HG03571 (cell line): ENCODE results near the gene PTPRK.

Experiments
- ATAC-seq: cut with Tn5 transposase; IDR thresholded peaks from one replicate; pipeline ENCODE4 v1.9.1; 2021; ENCODE audit not compliant: unreplicated experiment

Gene PTPRK

DNA sequence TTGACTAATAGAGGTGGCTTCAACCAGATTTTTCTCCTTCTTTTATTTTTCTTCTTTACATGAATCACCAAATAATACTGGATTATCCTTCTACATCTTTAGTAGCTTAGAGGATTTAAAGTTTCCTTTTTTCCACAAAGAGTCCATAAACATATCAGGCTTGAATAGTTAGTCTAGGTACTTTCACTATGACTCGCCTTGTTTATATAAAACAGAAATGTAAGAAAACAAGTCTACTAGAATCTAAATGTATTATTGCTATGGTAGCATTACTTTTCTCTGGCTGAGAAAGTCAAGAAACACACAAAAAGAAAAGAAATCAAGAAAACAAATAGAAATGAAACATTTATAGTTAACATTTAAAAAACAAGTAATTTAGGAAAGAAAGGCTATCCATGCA, 215.2 kb downstream of the PTPRK start:
- ATAC-seq = no peak

DNA sequence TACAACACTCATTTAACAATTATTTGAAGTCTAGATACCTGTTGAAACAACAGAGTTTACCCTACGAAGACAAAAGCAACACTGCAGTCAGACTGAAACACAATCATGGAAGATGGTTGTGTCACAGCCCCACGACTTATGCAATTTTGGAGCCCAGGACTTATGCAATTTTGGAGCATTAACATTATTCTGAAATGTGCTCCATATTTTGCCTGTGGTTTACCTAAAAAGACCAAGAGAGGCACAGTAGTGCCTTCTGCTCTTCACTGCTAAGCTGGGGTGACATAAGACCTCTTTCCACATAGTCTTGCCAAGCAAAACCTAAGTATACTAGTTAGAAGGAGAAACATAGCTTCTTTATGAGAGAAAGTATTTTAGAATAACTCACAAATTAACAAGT, 216.5 kb downstream of the PTPRK start:
- ATAC-seq = no peak

DNA sequence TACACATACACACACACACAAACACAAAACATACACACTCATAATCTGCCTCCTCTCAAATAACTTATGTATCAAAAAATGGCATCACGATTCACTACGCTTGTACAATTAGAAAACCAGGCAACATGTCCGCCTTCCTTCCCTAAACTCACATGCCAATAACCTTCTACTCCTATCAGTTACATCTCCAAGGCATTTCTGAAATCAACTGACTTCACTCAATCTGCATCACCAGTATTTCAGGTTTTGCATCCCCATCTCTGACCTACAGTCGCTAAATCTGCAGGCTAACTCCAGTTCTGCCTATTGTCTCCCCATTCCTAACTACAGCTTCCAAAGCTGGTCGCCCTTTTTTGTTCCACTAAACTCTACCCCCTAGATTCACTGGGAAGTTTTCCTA, 217.5 kb downstream of the PTPRK start:
- ATAC-seq = no peak

DNA sequence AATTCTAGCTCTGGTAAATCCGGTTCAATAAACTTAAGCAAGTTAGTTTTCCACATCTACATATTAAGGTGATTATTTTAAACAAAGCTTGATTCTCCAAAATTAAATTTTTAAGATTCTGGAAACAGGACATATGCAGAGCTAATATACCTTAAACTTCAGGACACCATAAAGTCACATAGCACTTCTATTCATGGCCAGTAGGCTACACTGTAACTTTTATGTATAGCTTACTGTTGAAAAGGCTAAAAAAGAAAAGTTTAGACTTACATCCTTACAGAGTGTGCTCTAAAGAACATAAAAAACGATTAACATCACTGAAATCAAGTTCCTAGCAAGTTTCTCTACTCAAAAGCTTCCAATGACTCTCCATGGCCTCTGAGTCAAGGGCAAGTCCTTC, 224.7 kb downstream of the PTPRK start:
- no peak for ATAC-seq

DNA sequence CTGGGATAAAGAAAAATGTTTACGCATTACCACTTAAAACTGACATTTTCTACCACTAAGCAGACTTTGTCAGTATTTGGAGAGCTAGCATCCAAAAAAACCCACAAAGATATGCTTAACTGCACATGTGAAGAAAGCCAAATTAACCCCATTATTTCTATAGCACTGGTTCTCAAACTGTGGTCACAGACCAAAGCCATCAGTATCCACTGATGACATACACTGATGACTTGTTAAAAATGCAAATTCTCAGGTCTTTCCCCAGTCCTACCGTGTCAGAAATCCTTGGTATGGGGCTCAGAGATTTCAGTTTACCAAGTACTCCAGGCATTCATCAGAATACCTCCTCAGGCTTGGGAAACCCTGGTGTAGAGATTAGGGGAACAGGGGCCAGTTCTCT, 230.2 kb downstream of the PTPRK start:
- ATAC-seq = no peak

GRCh38 chr6:128284128-128284527, 236.3 kb downstream of the PTPRK start:
- no peak for ATAC-seq

GRCh38 chr6:128282961-128283360, 237.4 kb downstream of the PTPRK start:
- no peak for ATAC-seq

- no peak for ATAC-seq
Observed at GRCh38 chr6:128280960-128281359, 239.4 kb downstream of the PTPRK start.

DNA sequence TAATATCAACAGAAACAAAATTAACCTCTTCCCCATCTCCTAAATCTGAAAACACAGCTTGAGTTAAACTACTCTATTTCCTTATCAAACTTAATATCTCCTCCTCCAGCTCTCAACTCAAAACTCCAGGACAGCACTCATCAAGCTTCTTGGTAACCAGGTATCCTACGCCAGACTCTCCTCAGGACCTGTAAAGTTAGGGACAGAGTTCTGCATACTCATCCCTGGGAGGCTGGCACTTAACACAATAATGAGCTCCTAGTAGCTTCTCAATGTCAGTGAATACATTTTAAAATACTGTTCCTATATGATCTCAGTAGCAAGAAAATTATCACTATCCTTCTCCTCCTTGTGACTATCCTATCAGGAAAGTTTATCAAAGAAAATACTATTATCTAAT, 240.3 kb downstream of the PTPRK start:
- no peak for ATAC-seq

DNA sequence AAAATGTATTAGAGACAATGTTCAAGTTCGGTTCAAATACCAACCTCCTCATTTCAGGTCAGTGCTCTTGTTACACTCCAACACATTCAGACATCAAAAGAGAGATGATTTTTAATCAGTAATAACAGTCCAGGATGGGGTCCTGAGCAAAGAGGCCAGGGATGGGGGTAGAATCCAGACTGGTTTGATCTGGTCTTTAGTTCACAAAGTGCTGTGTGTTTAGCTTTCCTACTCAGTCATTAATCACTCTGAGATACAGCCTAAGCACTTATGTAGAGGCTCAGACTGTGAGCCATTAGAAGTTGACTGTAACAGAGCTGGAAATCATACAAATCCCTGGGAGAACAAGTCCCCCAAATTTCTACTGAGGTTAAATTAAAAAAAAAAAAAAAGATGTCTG, 241.6 kb downstream of the PTPRK start:
- ATAC-seq = no peak

DNA sequence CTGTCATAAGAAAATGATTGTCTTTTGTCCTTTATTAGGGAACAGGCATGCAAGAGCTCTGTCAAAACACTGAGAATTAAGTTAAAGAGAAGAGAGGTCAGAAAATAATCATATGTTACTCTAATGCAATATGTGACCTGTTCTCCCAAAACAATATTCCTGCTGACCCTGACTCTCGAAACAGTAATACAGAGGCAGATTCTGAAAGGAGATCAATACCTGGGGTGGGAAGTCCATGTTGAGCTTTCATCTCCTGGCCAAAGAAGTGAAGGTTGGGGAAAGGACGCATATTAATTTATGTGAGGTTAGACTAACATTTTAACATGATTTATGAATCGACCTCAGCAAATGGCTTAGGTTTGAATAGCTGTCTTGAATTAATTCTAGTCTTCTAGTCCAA, 243.0 kb downstream of the PTPRK start:
- ATAC-seq = no peak

DNA sequence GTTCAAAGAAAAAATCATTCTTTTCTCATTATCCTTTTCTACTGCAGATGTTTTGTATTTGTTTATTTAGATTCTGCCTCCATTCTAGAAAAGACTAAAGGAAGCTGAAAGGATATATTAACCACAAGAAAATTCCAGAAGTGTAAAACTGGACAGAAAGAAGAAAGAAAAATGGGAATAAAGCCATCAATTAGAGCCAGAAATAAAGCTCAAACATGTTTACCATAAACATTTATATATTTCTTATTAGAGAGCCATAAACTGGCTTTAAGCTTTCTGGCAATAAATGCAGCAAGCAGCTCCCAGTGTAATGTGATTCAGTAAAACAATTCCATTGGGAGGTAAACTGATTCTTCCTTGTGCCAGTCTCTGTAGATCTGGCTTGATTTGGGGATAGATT, 244.1 kb downstream of the PTPRK start:
- ATAC-seq = no peak

GRCh38 chr6:128275681-128276080, 244.7 kb downstream of the PTPRK start:
- no peak for ATAC-seq

DNA sequence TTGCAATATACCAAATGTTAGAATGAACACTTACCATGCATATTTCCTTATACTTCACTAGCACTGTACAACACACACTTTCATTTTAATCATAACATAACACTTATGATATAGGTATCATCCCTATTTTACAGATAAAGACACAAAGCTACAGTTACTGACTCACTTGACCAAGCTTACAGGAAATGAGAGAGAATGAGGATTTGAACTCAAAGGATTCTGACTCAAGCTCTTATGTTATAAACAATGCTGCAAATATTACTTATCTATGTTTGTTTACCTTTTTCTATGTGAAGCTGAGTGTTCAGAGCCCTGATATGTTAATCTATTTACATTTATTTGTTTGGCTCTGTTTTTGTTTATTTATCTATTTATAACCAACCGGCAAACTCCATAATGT, 245.4 kb downstream of the PTPRK start:
- no peak for ATAC-seq

GRCh38 chr6:128271527-128271926, 248.9 kb downstream of the PTPRK start:
- ATAC-seq = no peak

- no peak for ATAC-seq
Observed at GRCh38 chr6:128271011-128271410, 249.4 kb downstream of the PTPRK start.

GRCh38 chr6:128266946-128267345, 253.5 kb downstream of the PTPRK start:
- no peak for ATAC-seq

GRCh38 chr6:128265706-128266105, 254.7 kb downstream of the PTPRK start:
- no peak for ATAC-seq

GRCh38 chr6:128259730-128260685, 260.4 kb downstream of the PTPRK start:
- ATAC-seq = peak; percentile 51

- peak; percentile 94 for ATAC-seq
Observed at GRCh38 chr6:128259029-128259724, 261.2 kb downstream of the PTPRK start.

DNA sequence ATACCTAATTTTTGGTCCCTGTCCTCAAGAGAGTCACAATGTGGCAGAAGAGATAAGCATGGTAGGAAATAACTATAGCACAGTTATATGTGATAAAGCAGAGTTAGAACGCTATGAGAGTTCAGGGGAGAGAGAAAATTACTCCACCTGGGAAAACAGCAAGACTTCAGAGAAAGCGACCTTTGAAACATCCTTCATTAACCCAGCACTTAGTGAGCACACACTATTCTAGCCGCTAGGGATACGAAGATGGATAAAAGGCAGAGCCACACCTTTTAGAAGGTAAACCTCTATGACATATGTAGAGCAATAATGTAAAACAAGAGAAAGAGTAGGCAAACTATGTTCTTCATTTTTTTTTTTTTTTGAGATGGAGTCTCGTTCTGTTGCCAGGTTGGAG, 264.3 kb downstream of the PTPRK start:
- ATAC-seq = no peak
